Suprapubic skin (tissue), 4 donors: ENCODE results near the gene TP53AIP1. TPM values are rescaled to one million over a fixed set of nuclear protein-coding genes. Genes with fewer than 3 reads are reported as not detected.

Source experiments
- DNase-seq, 2 donors: peaks; one replicate each; pipeline ENCODE4 v3.0.0-alpha.2; 2019; ENCODE audit warnings: low spot score in 2 of 2
- H3K27ac ChIP-seq: fragments of 200-600 bp; sonication (generic); one replicate; pipeline ENCODE4 v1.5.1; 2019
- H3K27me3 ChIP-seq: fragments of 200-600 bp; sonication (generic); one replicate; pipeline ENCODE4 v1.5.1; 2019
- H3K36me3 ChIP-seq: fragments of 200-600 bp; sonication (generic); one replicate; pipeline ENCODE4 v1.5.1; 2019
- H3K4me1 ChIP-seq: fragments of 200-600 bp; sonication (generic); one replicate; pipeline ENCODE4 v1.5.1; 2019
- H3K4me3 ChIP-seq: fragments of 200-600 bp; sonication (generic); one replicate; pipeline ENCODE4 v1.5.1; 2019; ENCODE audit warnings: mild to moderate bottlenecking
- H3K9me3 ChIP-seq: fragments of 200-600 bp; sonication (generic); one replicate; pipeline ENCODE4 v1.5.1; 2019
- EP300 ChIP-seq: sonication (generic); formaldehyde crosslinking; IDR thresholded peaks from one replicate; pipeline ENCODE4 v1.6.1; 2017; ENCODE audit warnings: antibody characterized with exemption
- POLR2A ChIP-seq, 2 donors: fragments of 450-650 bp; IDR thresholded peaks; one replicate each; pipeline ENCODE4 v1.6.1; 2017; ENCODE audit warnings: antibody characterized with exemption in 2 of 2, mild to moderate bottlenecking in 2 of 2, moderate library complexity in 2 of 2
- POLR2AphosphoS5 ChIP-seq, 3 donors: sonication (generic); formaldehyde crosslinking; IDR thresholded peaks; one replicate each; pipeline ENCODE4 v1.6.1; 2017; ENCODE audit warnings: antibody characterized with exemption in 3 of 3
- WGBS: methylation state at CpG from one replicate; pipeline ENCODE4 v1.1.5; 2018; 5-methylcytosine and 5-hydroxymethylcytosine counted together
- total RNA-seq, 4 donors: library from RNA; depleted of rRNA; stranded (reverse); fragments of >200 nt; gene quantifications; one replicate each; pipeline ENCODE4 v1.1.0, GENCODE V29; 2016
- TF ChIP-seq, protein P1 (sequence below), 2 donors: fragments of 200-600 bp in 1 of 2; fragments of 450-650 bp in 1 of 2; sonication (generic) in 1 of 2; IDR thresholded peaks; one replicate each; pipeline ENCODE4 v1.5.1; 2016 to 2019; ENCODE audit warnings: antibody characterized with exemption in 2 of 2, mild to moderate bottlenecking in 1 of 2, moderate library complexity in 1 of 2

TP53AIP1 gene
- total RNA-seq, 4 donors from 2014 or later = 19.2 to 32.9 (median 21.0) TPM

DNA sequence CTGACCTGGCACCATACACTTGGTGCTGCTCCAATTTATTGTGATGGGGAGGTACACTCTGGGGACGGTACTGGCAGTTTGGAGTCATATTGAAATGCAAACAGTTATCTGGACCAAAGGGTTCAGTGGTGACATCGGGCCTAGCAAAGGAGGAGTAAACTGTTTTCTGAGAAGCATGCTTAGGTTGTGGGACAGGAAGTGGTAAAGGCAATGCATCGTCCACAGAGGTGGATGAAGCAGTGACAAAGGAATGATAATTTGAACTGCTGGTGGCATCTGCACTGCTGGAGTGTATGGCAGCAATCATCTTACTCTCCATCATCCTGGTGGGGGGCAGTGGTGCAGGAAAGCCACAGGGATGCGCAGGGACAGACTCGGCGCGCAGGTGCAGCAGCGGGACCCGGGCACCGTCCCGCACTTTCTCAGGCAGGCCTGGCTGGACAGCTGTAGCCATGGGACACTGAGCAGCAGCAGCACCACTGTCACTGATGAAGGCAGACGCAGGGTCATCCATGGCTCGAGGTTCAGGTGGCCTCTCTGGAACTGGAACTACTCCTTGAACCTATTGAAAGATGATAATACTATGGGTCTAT lies 28.0 kb upstream of the TP53AIP1 start:
- WGBS = 92% methylated on average over 13 of the region's 13 CpGs
- Histone ChIP-seq H3K36me3 (peaks cover 76% of the 10 kb centered on the region), H3K4me1 (no peaks in the 10 kb centered on the region), H3K27me3 (no peaks in the 10 kb centered on the region), H3K27ac (no peak overlapping the region), H3K9me3 (no peaks in the 10 kb centered on the region), H3K4me3 (no peak overlapping the region)
- no peak for DNase-seq
- TF ChIP-seq, protein P1, sequence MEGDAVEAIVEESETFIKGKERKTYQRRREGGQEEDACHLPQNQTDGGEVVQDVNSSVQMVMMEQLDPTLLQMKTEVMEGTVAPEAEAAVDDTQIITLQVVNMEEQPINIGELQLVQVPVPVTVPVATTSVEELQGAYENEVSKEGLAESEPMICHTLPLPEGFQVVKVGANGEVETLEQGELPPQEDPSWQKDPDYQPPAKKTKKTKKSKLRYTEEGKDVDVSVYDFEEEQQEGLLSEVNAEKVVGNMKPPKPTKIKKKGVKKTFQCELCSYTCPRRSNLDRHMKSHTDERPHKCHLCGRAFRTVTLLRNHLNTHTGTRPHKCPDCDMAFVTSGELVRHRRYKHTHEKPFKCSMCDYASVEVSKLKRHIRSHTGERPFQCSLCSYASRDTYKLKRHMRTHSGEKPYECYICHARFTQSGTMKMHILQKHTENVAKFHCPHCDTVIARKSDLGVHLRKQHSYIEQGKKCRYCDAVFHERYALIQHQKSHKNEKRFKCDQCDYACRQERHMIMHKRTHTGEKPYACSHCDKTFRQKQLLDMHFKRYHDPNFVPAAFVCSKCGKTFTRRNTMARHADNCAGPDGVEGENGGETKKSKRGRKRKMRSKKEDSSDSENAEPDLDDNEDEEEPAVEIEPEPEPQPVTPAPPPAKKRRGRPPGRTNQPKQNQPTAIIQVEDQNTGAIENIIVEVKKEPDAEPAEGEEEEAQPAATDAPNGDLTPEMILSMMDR (IDR thresholded peaks at IDR 0.05) = no peak
- TF ChIP-seq POLR2A (IDR thresholded peaks at IDR 0.05) (no peak), POLR2AphosphoS5 (IDR thresholded peaks at IDR 0.05) (no peak), EP300 (no peak)

- TF ChIP-seq EP300 (no peak), POLR2AphosphoS5 (IDR thresholded peaks at IDR 0.05) (no peak), POLR2A (IDR thresholded peaks at IDR 0.05) (no peak)
- TF ChIP-seq, protein P1 (IDR thresholded peaks at IDR 0.05) = no peak
- no peaks in the 10 kb centered on the region for H3K9me3 ChIP-seq
- DNase-seq = no peak
- no peak overlapping the region for H3K4me3 ChIP-seq
- H3K27me3 ChIP-seq = no peaks in the 10 kb centered on the region
- peaks cover 58% of the 10 kb centered on the region for H3K36me3 ChIP-seq
- WGBS = 89% methylated on average over 7 of the region's 9 CpGs
- H3K27ac ChIP-seq = no peak overlapping the region
- H3K4me1 ChIP-seq = no peaks in the 10 kb centered on the region
Measured at GRCh38 chr11:128968916-128969315, 26.2 kb upstream of the TP53AIP1 start.

- 82% methylated on average over 6 of the region's 6 CpGs for WGBS
- H3K4me1 ChIP-seq = no peaks in the 10 kb centered on the region
- DNase-seq = no peak
- TF ChIP-seq EP300 (no peak), POLR2AphosphoS5 (IDR thresholded peaks at IDR 0.05) (no peak), POLR2A (IDR thresholded peaks at IDR 0.05) (no peak)
- TF ChIP-seq, protein P1 (IDR thresholded peaks at IDR 0.05) = no peak
- no peaks in the 10 kb centered on the region for H3K27me3 ChIP-seq
- H3K36me3 ChIP-seq = peaks cover 45% of the 10 kb centered on the region
- H3K9me3 ChIP-seq = no peaks in the 10 kb centered on the region
- no peak overlapping the region for H3K4me3 ChIP-seq
- H3K27ac ChIP-seq = no peak overlapping the region
Measured at GRCh38 chr11:128967578-128967977, 24.9 kb upstream of the TP53AIP1 start.

- TF ChIP-seq POLR2A (IDR thresholded peaks at IDR 0.05) (no peak), EP300 (no peak), POLR2AphosphoS5 (IDR thresholded peaks at IDR 0.05) (no peak)
- TF ChIP-seq, protein P1 (IDR thresholded peaks at IDR 0.05) = no peak
- DNase-seq = no peak
- Histone ChIP-seq H3K9me3 (no peaks in the 10 kb centered on the region), H3K27ac (no peak overlapping the region), H3K27me3 (no peaks in the 10 kb centered on the region), H3K36me3 (peaks cover 25% of the 10 kb centered on the region), H3K4me3 (no peak overlapping the region), H3K4me1 (no peaks in the 10 kb centered on the region)
- 47% methylated on average over 4 of the region's 4 CpGs for WGBS
Measured at GRCh38 chr11:128965485-128965884, 22.8 kb upstream of the TP53AIP1 start.

DNA sequence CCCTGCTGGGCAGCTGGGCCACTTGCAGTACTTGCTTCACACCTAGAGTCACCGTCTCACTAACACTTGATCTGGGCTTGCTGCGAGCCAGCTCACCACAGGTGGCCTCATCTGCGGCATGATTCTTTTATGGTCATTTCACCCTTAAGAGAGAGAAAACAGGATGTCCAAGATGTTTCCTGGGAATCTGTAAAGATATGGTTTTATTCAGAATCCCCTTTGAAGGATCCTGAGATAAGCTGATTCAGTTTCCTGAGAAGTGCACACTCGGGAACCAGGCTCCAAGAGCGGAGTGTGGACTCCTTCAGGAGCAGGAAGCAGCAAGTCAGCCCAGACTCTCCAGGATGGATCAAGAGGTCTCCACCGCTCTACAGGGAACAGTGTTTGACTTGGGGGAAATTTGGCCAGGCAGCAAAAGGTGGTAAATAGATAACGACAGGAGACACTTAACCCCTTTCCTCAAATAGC lies 21.8 kb upstream of the TP53AIP1 start:
- Histone ChIP-seq H3K27me3 (no peaks in the 10 kb centered on the region), H3K4me3 (no peak overlapping the region), H3K27ac (no peak overlapping the region), H3K9me3 (no peaks in the 10 kb centered on the region), H3K36me3 (peaks cover 19% of the 10 kb centered on the region), H3K4me1 (no peaks in the 10 kb centered on the region)
- no peak for DNase-seq
- TF ChIP-seq POLR2AphosphoS5 (IDR thresholded peaks at IDR 0.05) (no peak), EP300 (no peak), POLR2A (IDR thresholded peaks at IDR 0.05) (no peak)
- TF ChIP-seq, protein P1 (IDR thresholded peaks at IDR 0.05) = no peak
- WGBS = 86% methylated on average over 7 of the region's 7 CpGs
